ENCODE data around the gene CALN1.
"Not testable (repeated sequence)": the region's sequence is repeated elsewhere in the genome, so short reads cannot be mapped to it uniquely, and the experiment has no call there.

CALN1 gene

GRCh38 chr7:71942115-71942514, 470.0 kb downstream of the CALN1 start:
- H3K4me3 ChIP-seq (ENCODE audit: low read length), result no peak overlapping the region
- DNase-seq (ENCODE audit: low read depth), result no peak
- no peak for TF ChIP-seq CTCF (conservative IDR thresholded peaks at IDR 0.05; ENCODE audit: low read depth, low read length)

- no peak overlapping the region for H3K4me3 ChIP-seq (ENCODE audit: low read length)
- no peak for DNase-seq (ENCODE audit: low read depth)
- TF ChIP-seq CTCF (conservative IDR thresholded peaks at IDR 0.05; ENCODE audit: low read depth, low read length), result no peak
Measured at GRCh38 chr7:71937840-71938371, 474.2 kb downstream of the CALN1 start.

- TF ChIP-seq CTCF (conservative IDR thresholded peaks at IDR 0.05; ENCODE audit: low read depth, low read length), result no peak
- DNase-seq (ENCODE audit: low read depth), result no peak
Measured at GRCh38 chr7:71935674-71936073, 476.5 kb downstream of the CALN1 start.

GRCh38 chr7:71933426-71933825, 478.7 kb downstream of the CALN1 start:
- TF ChIP-seq CTCF (conservative IDR thresholded peaks at IDR 0.05; ENCODE audit: low read depth, low read length), result no peak
- no peak overlapping the region for H3K4me3 ChIP-seq (ENCODE audit: low read length)
- DNase-seq (ENCODE audit: low read depth), result no peak

More at GRCh38 chr7:71935674-71936073, 476.5 kb downstream of the CALN1 start:
- no peak overlapping the region for H3K4me3 ChIP-seq (ENCODE audit: low read length)

GRCh38 chr7:71925663-71926062, 486.5 kb downstream of the CALN1 start:
- no peak for TF ChIP-seq CTCF (conservative IDR thresholded peaks at IDR 0.05; ENCODE audit: low read depth, low read length)
- no peak for DNase-seq (ENCODE audit: low read depth)
- no peak overlapping the region for H3K4me3 ChIP-seq (ENCODE audit: low read length)

GRCh38 chr7:71914204-71914603, 497.9 kb downstream of the CALN1 start:
- not testable (repeated sequence) for DNase-seq (ENCODE audit: low read depth); H3K4me3 ChIP-seq (ENCODE audit: low read length)

- H3K4me3 ChIP-seq (ENCODE audit: low read length), result no peak overlapping the region
- no peak for DNase-seq (ENCODE audit: low read depth)
- no peak for TF ChIP-seq CTCF (conservative IDR thresholded peaks at IDR 0.05; ENCODE audit: low read depth, low read length)
Measured at GRCh38 chr7:71912476-71912875, 499.7 kb downstream of the CALN1 start.

- no peak for TF ChIP-seq CTCF (conservative IDR thresholded peaks at IDR 0.05; ENCODE audit: low read depth, low read length)
- no peak for DNase-seq (ENCODE audit: low read depth)
- H3K4me3 ChIP-seq (ENCODE audit: low read length), result no peak overlapping the region
Measured at GRCh38 chr7:71911051-71911450, 501.1 kb downstream of the CALN1 start.

All from retinal pigment epithelial cell (primary cell).